NT2/D1 (cell line): ENCODE data around the gene PEDS1.
"Not testable (repeated sequence)": the region's sequence is repeated elsewhere in the genome, so short reads cannot be mapped to it uniquely, and the experiment has no call there.

ENCODE experiments used
- SUZ12 ChIP-seq: IDR thresholded peaks from 2 replicates; pipeline ENCODE4 v1.6.1; 2011; ENCODE audit not compliant: insufficient read length, insufficient read depth; ENCODE audit errors: extremely low read depth
- ZNF274 ChIP-seq: IDR thresholded peaks from 2 replicates; pipeline ENCODE4 v1.6.1; 2011; ENCODE audit warnings: mild to moderate bottlenecking, low read depth, low read length

DNA sequence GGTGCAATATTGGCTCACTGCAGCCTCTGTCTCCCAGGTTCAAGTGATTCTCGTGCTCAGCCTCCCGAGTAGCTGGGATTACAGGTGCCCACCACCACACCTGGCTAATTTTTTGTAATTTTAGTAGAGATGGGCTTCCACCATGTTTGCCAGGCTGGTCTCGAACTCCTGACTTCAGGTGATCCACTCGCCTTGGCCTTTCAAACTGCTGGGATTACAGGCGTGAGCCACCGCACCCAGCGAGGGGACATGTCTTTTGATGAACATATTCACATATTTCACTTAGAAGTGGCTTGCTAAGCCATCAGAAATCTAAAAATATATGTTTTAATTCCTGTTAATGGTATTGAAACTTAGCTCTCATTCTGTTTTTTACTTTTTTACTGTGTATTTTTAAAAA lies 48.2 kb upstream of the PEDS1 start:
- not testable (repeated sequence) for TF ChIP-seq SUZ12, ZNF274
